ENCODE measurements around the gene YEATS4.

The YEATS4 gene

GRCh38 chr12:69396041-69396440 lies 36.5 kb downstream of the YEATS4 start:
- Histone ChIP-seq H3K18ac (ENCODE audit: low read length) (no peak overlapping the region), H3K4ac (ENCODE audit: low read depth, low read length) (no peak overlapping the region), H3K4me1 (ENCODE audit: control insufficient read depth in 1 of 2, insufficient read depth in 2 of 2, low read length in 2 of 2) (no peaks in the 10 kb centered on the region), H2BK12ac (ENCODE audit: low read length) (no peak overlapping the region), H4K91ac (ENCODE audit: low read depth, low read length) (no peak overlapping the region), H4K12ac (ENCODE audit: low read depth, low read length) (no peak overlapping the region), H3K27me3 (ENCODE audit: insufficient read depth, low read length) (no peaks in the 10 kb centered on the region), H3K79me2 (ENCODE audit: control insufficient read depth, insufficient read depth, low read length, poor library complexity) (no peaks in the 10 kb centered on the region), H3K36me3 (ENCODE audit: control insufficient read depth in 1 of 2, insufficient read depth in 2 of 2, low read length in 2 of 2) (peaks cover 0 to 2% of the 10 kb centered on the region in 2 experiments), H2BK5ac (ENCODE audit: low read depth, low read length, poor library complexity) (no peak overlapping the region), H3K79me1 (ENCODE audit: low read length) (no peaks in the 10 kb centered on the region), H3K4me2 (ENCODE audit: low read length) (no peak overlapping the region), H2BK120ac (ENCODE audit: insufficient read depth, low read length, poor library complexity) (no peak overlapping the region), H3K23ac (ENCODE audit: low read length) (no peak overlapping the region), H3K27ac (ENCODE audit: low read depth, low read length) (no peak overlapping the region), H3K4me3 (ENCODE audit: low read depth, low read length) (no peak overlapping the region), H2AFZ (ENCODE audit: insufficient read depth, low read length, poor library complexity) (no peak overlapping the region), H3K9me3 (ENCODE audit: insufficient read depth, low read depth, low read length) (no peaks in the 10 kb centered on the region), H4K8ac (ENCODE audit: low read depth, low read length) (no peak overlapping the region), H3K9ac (ENCODE audit: low read length) (no peak overlapping the region), H2AK5ac (ENCODE audit: low read length) (no peak overlapping the region), H3K14ac (ENCODE audit: low read length) (no peak overlapping the region)
- DNase-seq: no peak
- no CpG with 5 or more reads among the region's 1 CpG for WGBS (ENCODE audit: extremely low coverage, insufficient coverage, insufficient read length)

- H3K79me2 ChIP-seq (ENCODE audit: control insufficient read depth, insufficient read depth, low read length, poor library complexity): no peaks in the 10 kb centered on the region
- H3K4me1 ChIP-seq (ENCODE audit: control insufficient read depth in 1 of 2, insufficient read depth in 2 of 2, low read length in 2 of 2): no peaks in the 10 kb centered on the region
- H2AFZ ChIP-seq (ENCODE audit: insufficient read depth, low read length, poor library complexity): no peak overlapping the region
- H3K4ac ChIP-seq (ENCODE audit: low read depth, low read length): no peak overlapping the region
- H3K4me3 ChIP-seq (ENCODE audit: low read depth, low read length): no peak overlapping the region
- peaks cover 0 to 2% of the 10 kb centered on the region in 2 experiments for H3K36me3 ChIP-seq (ENCODE audit: control insufficient read depth in 1 of 2, insufficient read depth in 2 of 2, low read length in 2 of 2)
- no peak overlapping the region for H3K27ac ChIP-seq (ENCODE audit: low read depth, low read length)
- no peak overlapping the region for H2AK5ac ChIP-seq (ENCODE audit: low read length)
- H4K91ac ChIP-seq (ENCODE audit: low read depth, low read length): no peak overlapping the region
- no peak overlapping the region for H3K4me2 ChIP-seq (ENCODE audit: low read length)
- H3K14ac ChIP-seq (ENCODE audit: low read length): no peak overlapping the region
- no peak overlapping the region for H2BK5ac ChIP-seq (ENCODE audit: low read depth, low read length, poor library complexity)
- no peaks in the 10 kb centered on the region for H3K79me1 ChIP-seq (ENCODE audit: low read length)
- no peak overlapping the region for H4K8ac ChIP-seq (ENCODE audit: low read depth, low read length)
- H4K12ac ChIP-seq (ENCODE audit: low read depth, low read length): no peak overlapping the region
- H2BK12ac ChIP-seq (ENCODE audit: low read length): no peak overlapping the region
- no peak for DNase-seq
- no peak overlapping the region for H2BK120ac ChIP-seq (ENCODE audit: insufficient read depth, low read length, poor library complexity)
- H3K9ac ChIP-seq (ENCODE audit: low read length): no peak overlapping the region
- H3K23ac ChIP-seq (ENCODE audit: low read length): no peak overlapping the region
- no CpG with 5 or more reads among the region's 3 CpGs for WGBS (ENCODE audit: extremely low coverage, insufficient coverage, insufficient read length)
- no peak overlapping the region for H3K18ac ChIP-seq (ENCODE audit: low read length)
- no peaks in the 10 kb centered on the region for H3K9me3 ChIP-seq (ENCODE audit: insufficient read depth, low read depth, low read length)
- H3K27me3 ChIP-seq (ENCODE audit: insufficient read depth, low read length): no peaks in the 10 kb centered on the region
Measured at GRCh38 chr12:69396963-69397362, 37.4 kb downstream of the YEATS4 start.

GRCh38 chr12:69397978-69398377 lies 38.4 kb downstream of the YEATS4 start:
- Histone ChIP-seq H3K4me3 (ENCODE audit: low read depth, low read length) (no peak overlapping the region), H2BK5ac (ENCODE audit: low read depth, low read length, poor library complexity) (no peak overlapping the region), H3K36me3 (ENCODE audit: control insufficient read depth in 1 of 2, insufficient read depth in 2 of 2, low read length in 2 of 2) (peaks cover 0 to 2% of the 10 kb centered on the region in 2 experiments), H2BK12ac (ENCODE audit: low read length) (no peak overlapping the region), H3K23ac (ENCODE audit: low read length) (no peak overlapping the region), H3K14ac (ENCODE audit: low read length) (no peak overlapping the region), H3K27ac (ENCODE audit: low read depth, low read length) (no peak overlapping the region), H3K9me3 (ENCODE audit: insufficient read depth, low read depth, low read length) (no peaks in the 10 kb centered on the region), H3K4me1 (ENCODE audit: control insufficient read depth in 1 of 2, insufficient read depth in 2 of 2, low read length in 2 of 2) (no peaks in the 10 kb centered on the region), H3K79me1 (ENCODE audit: low read length) (no peaks in the 10 kb centered on the region), H2BK120ac (ENCODE audit: insufficient read depth, low read length, poor library complexity) (no peak overlapping the region), H2AK5ac (ENCODE audit: low read length) (no peak overlapping the region), H3K79me2 (ENCODE audit: control insufficient read depth, insufficient read depth, low read length, poor library complexity) (no peaks in the 10 kb centered on the region), H3K4me2 (ENCODE audit: low read length) (no peak overlapping the region), H3K18ac (ENCODE audit: low read length) (no peak overlapping the region), H3K9ac (ENCODE audit: low read length) (no peak overlapping the region), H3K27me3 (ENCODE audit: insufficient read depth, low read length) (no peaks in the 10 kb centered on the region), H2AFZ (ENCODE audit: insufficient read depth, low read length, poor library complexity) (no peak overlapping the region), H4K91ac (ENCODE audit: low read depth, low read length) (no peak overlapping the region), H4K8ac (ENCODE audit: low read depth, low read length) (no peak overlapping the region), H4K12ac (ENCODE audit: low read depth, low read length) (no peak overlapping the region), H3K4ac (ENCODE audit: low read depth, low read length) (no peak overlapping the region)
- WGBS (ENCODE audit: extremely low coverage, insufficient coverage, insufficient read length): no CpG with 5 or more reads among the region's 3 CpGs
- DNase-seq: no peak

- H3K9ac ChIP-seq (ENCODE audit: low read length): no peak overlapping the region
- WGBS (ENCODE audit: extremely low coverage, insufficient coverage, insufficient read length): no CpG with 5 or more reads among the region's 4 CpGs
Measured at GRCh38 chr12:69401940-69402339, 42.4 kb downstream of the YEATS4 start.

More at GRCh38 chr12:69401940-69402339, 42.4 kb downstream of the YEATS4 start:
- no peak overlapping the region for H2BK120ac ChIP-seq (ENCODE audit: insufficient read depth, low read length, poor library complexity)
- no peaks in the 10 kb centered on the region for H3K27me3 ChIP-seq (ENCODE audit: insufficient read depth, low read length)
- H2BK12ac ChIP-seq (ENCODE audit: low read length): no peak overlapping the region
- no peaks in the 10 kb centered on the region for H3K9me3 ChIP-seq (ENCODE audit: insufficient read depth, low read depth, low read length)
- H4K12ac ChIP-seq (ENCODE audit: low read depth, low read length): no peak overlapping the region
- H2AFZ ChIP-seq (ENCODE audit: insufficient read depth, low read length, poor library complexity): no peak overlapping the region
- no peak overlapping the region for H2AK5ac ChIP-seq (ENCODE audit: low read length)
- peaks cover 6% of the 10 kb centered on the region for H3K79me1 ChIP-seq (ENCODE audit: low read length)
- no peak overlapping the region for H4K91ac ChIP-seq (ENCODE audit: low read depth, low read length)
- H3K36me3 ChIP-seq (ENCODE audit: control insufficient read depth in 1 of 2, insufficient read depth in 2 of 2, low read length in 2 of 2): no peaks in the 10 kb centered on the region
- no peak overlapping the region for H3K4ac ChIP-seq (ENCODE audit: low read depth, low read length)
- H3K4me3 ChIP-seq (ENCODE audit: low read depth, low read length): no peak overlapping the region
- peaks cover 3 to 4% of the 10 kb centered on the region in 2 experiments for H3K4me1 ChIP-seq (ENCODE audit: control insufficient read depth in 1 of 2, insufficient read depth in 2 of 2, low read length in 2 of 2)
- H3K14ac ChIP-seq (ENCODE audit: low read length): no peak overlapping the region
- no peak overlapping the region for H2BK5ac ChIP-seq (ENCODE audit: low read depth, low read length, poor library complexity)
- H3K79me2 ChIP-seq (ENCODE audit: control insufficient read depth, insufficient read depth, low read length, poor library complexity): no peaks in the 10 kb centered on the region
- no peak overlapping the region for H4K8ac ChIP-seq (ENCODE audit: low read depth, low read length)
- no peak overlapping the region for H3K23ac ChIP-seq (ENCODE audit: low read length)
- H3K4me2 ChIP-seq (ENCODE audit: low read length): no peak overlapping the region
- no peak for DNase-seq
- no peak overlapping the region for H3K18ac ChIP-seq (ENCODE audit: low read length)
- no peak overlapping the region for H3K27ac ChIP-seq (ENCODE audit: low read depth, low read length)

Data from trophoblast cell (in vitro differentiated cells and primary cell).